Keratinocyte (primary cell): Measurements from ENCODE around the gene TFIP11. TPM values are rescaled to one million over a fixed set of nuclear protein-coding genes. Genes with fewer than 3 reads are reported as not detected.

ENCODE experiments used
- DNase-seq: peaks from one replicate; pipeline ENCODE4 v3.0.0-alpha.2; 2011; ENCODE audit warnings: low read depth, missing footprints, low spot score
- FAIRE-seq: peaks from 2 replicates; lab custom pipeline; 2011; peaks lifted over from hg19 to GRCh38; lab: Jason Lieb, UNC
- H2AFZ ChIP-seq: 2 replicates; pipeline ENCODE4 v1.6.0; 2012; ENCODE audit warnings: low read length, control low read depth, inconsistent platforms; ENCODE audit not compliant: control insufficient read depth
- H3K27ac ChIP-seq: 2 replicates; pipeline ENCODE4 v1.5.1; 2011; ENCODE audit warnings: low read length; ENCODE audit not compliant: control insufficient read depth, insufficient read depth
- H3K27me3 ChIP-seq: 3 replicates; pipeline ENCODE4 v1.6.0; 2011; ENCODE audit warnings: low read length; ENCODE audit not compliant: control insufficient read depth, insufficient read depth; ENCODE audit errors: extremely low read depth
- H3K36me3 ChIP-seq, 2 experiments: 2 replicates in 1 of 2; 3 replicates in 1 of 2; pipeline ENCODE4 v1.5.1; 2011; ENCODE audit warnings: low read length in 2 of 2, mild to moderate bottlenecking in 1 of 2; ENCODE audit not compliant: control insufficient read depth in 2 of 2, insufficient read depth in 2 of 2; ENCODE audit errors: extremely low read depth in 1 of 2
- H3K4me1 ChIP-seq: 3 replicates; pipeline ENCODE4 v1.5.1; 2011; ENCODE audit warnings: low read length; ENCODE audit not compliant: control insufficient read depth, insufficient read depth; ENCODE audit errors: extremely low read depth
- H3K4me2 ChIP-seq: 3 replicates; pipeline ENCODE4 v1.6.0; 2011; ENCODE audit warnings: low read depth, low read length; ENCODE audit not compliant: control insufficient read depth, insufficient read depth; ENCODE audit errors: extremely low read depth
- H3K4me3 ChIP-seq, 3 experiments: fragments of 200-600 bp in 1 of 3; sonication (generic) in 1 of 3; 2 replicates in 2 of 3; 3 replicates in 1 of 3; pipeline ENCODE4 v1.5.1; 2011 to 2016; ENCODE audit warnings: low read length in 3 of 3, mild to moderate bottlenecking in 3 of 3, control low read depth in 2 of 3, inconsistent platforms in 1 of 3, low read depth in 1 of 3, mixed read lengths in 1 of 3, mixed run types in 1 of 3, moderate library complexity in 1 of 3; ENCODE audit not compliant: control insufficient read depth in 2 of 3, insufficient read depth in 2 of 3; ENCODE audit errors: extremely low read depth in 1 of 3
- H3K79me2 ChIP-seq: 2 replicates; pipeline ENCODE4 v1.6.0; 2012; ENCODE audit warnings: low read length; ENCODE audit not compliant: control insufficient read depth, insufficient read depth
- H3K9ac ChIP-seq: 3 replicates; pipeline ENCODE4 v1.6.0; 2011; ENCODE audit warnings: low read length; ENCODE audit not compliant: control insufficient read depth, insufficient read depth; ENCODE audit errors: extremely low read depth
- H3K9me1 ChIP-seq: 3 replicates; pipeline ENCODE4 v1.6.0; 2011; ENCODE audit warnings: low read length; ENCODE audit not compliant: control insufficient read depth, insufficient read depth; ENCODE audit errors: extremely low read depth
- H3K9me3 ChIP-seq: 2 replicates; pipeline ENCODE4 v1.5.1; 2012; ENCODE audit warnings: low read depth, low read length; ENCODE audit not compliant: control insufficient read depth
- H4K20me1 ChIP-seq: 3 replicates; pipeline ENCODE4 v1.6.0; 2011; ENCODE audit warnings: low read length; ENCODE audit not compliant: control insufficient read depth, insufficient read depth; ENCODE audit errors: extremely low read depth
- EZH2 ChIP-seq: IDR thresholded peaks from one replicate; pipeline ENCODE4 v1.6.1; 2012; ENCODE audit warnings: inconsistent platforms, mild to moderate bottlenecking, low read length, moderate library complexity
- dilution Hi-C: fragments of 300-500 bp; cut with MboI; formaldehyde crosslinking; loops from one replicate; pipeline ENCODE4 v1.7.0; 2020; ENCODE audit warnings: low sequenced_read_pairs; ENCODE audit not compliant: extremely low pct_ligation_motif_present
- polyA plus RNA-seq, 5 experiments: library from polyadenylated mRNA; depleted of rRNA in 3 of 5; stranded (reverse) in 3 of 5; stranded (forward) in 1 of 5; unstranded in 1 of 5; fragments of >200 nt; gene quantifications; 1 replicate in 1 of 5; 2 replicates in 3 of 5; 3 replicates in 1 of 5; pipeline versions ENCODE4 v1.2.1 to v1.2.3, GENCODE V29; 2011 to 2012; ENCODE audit warnings: missing spikeins in 2 of 5, low read depth in 1 of 5, low replicate concordance in 1 of 5
- TF ChIP-seq, protein P1 (sequence below), 3 experiments: IDR thresholded peaks in 1 of 3; conservative IDR thresholded peaks in 1 of 3; optimal IDR thresholded peaks in 1 of 3; 2 replicates in 2 of 3; 3 replicates in 1 of 3; pipeline versions ENCODE3 to v1.5.1; 2011; ENCODE audit warnings: low read length in 3 of 3, mild to moderate bottlenecking in 3 of 3, moderate library complexity in 2 of 3, control low read depth in 1 of 3, inconsistent platforms in 1 of 3; ENCODE audit not compliant: insufficient read depth in 2 of 3; ENCODE audit errors: extremely low read depth in 1 of 3

Gene TFIP11
- polyA plus RNA-seq, 1 donor (not counting 4 experiments of a cell fraction or from before 2014, with no cell fraction given): 30.3 TPM

DNA sequence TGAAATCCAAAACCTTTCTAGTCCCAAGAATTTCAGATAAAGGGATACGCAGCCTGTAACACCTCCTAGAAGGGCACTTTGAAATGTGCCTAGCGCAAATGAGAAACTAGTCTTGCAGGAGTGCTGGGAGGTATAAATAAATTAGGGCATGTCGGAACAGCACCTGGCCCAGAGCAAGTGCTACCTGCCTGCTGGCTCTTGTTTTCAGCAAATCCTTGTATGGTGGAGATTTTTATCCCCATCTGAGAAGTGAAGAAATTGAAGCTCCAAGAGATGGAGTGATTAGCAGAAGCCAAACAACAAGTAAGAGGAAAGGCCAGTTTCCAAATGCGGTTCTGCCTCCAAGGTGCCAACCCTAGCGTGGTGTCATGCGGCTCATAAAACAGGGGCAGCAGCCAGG, 36.7 kb upstream of the TFIP11 start:
- DNase-seq (peak; percentile 85), FAIRE-seq (peak; percentile 96)
- peak overlapping the region; percentile 68 for H3K9ac ChIP-seq
- H3K27ac ChIP-seq: peak overlapping the region; percentile 84
- no peaks in the 10 kb centered on the region for H3K9me3 ChIP-seq
- H3K4me1 ChIP-seq: peaks cover 43% of the 10 kb centered on the region
- H3K27me3 ChIP-seq: no peaks in the 10 kb centered on the region
- no peak for TF ChIP-seq EZH2
- TF ChIP-seq, protein P1, sequence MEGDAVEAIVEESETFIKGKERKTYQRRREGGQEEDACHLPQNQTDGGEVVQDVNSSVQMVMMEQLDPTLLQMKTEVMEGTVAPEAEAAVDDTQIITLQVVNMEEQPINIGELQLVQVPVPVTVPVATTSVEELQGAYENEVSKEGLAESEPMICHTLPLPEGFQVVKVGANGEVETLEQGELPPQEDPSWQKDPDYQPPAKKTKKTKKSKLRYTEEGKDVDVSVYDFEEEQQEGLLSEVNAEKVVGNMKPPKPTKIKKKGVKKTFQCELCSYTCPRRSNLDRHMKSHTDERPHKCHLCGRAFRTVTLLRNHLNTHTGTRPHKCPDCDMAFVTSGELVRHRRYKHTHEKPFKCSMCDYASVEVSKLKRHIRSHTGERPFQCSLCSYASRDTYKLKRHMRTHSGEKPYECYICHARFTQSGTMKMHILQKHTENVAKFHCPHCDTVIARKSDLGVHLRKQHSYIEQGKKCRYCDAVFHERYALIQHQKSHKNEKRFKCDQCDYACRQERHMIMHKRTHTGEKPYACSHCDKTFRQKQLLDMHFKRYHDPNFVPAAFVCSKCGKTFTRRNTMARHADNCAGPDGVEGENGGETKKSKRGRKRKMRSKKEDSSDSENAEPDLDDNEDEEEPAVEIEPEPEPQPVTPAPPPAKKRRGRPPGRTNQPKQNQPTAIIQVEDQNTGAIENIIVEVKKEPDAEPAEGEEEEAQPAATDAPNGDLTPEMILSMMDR (optimal IDR thresholded peaks at IDR 0.05 in 1 of 3, IDR thresholded peaks at IDR 0.05 in 1 of 3, conservative IDR thresholded peaks at IDR 0.05 in 1 of 3; ENCODE audit: extremely low read depth in 1 of 3, insufficient read depth in 2 of 3, low read length in 3 of 3): no peak
- peak overlapping the region in 2 of 3 experiments; percentile 38 to 54 for H3K4me3 ChIP-seq
- peak overlapping the region; percentile 85 for H3K4me2 ChIP-seq
- dilution Hi-C loops: no loop called here
- H3K79me2 ChIP-seq: peaks cover 11% of the 10 kb centered on the region
- no peaks in the 10 kb centered on the region for H3K9me1 ChIP-seq
- peak overlapping the region; percentile 71 for H2AFZ ChIP-seq
- H4K20me1 ChIP-seq: no peaks in the 10 kb centered on the region
- no peaks in the 10 kb centered on the region for H3K36me3 ChIP-seq

DNA sequence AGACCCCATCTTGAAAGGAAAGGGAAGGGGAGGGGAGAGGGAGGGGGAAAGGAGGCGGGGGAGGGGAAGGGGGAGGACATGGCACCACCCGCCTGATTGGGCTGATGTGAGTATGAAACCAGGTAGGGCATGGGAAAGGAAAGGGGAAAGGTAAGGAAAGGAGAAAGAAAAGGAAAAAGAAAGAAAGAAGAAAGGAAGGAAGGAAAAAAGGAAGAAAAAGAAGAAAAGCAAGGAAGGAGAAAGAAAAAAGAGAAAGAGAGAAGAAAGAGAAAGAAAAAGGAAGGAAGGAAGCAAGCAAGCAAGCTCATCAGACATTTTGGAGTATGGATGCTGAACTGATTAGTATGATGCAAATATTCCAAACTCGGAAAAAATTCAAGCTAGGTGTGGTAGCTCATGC, 36.0 kb upstream of the TFIP11 start:
- no peak overlapping the region for H3K4me3 ChIP-seq

More for the DNA sequence above, 36.0 kb upstream of the TFIP11 start:
- H3K4me2 ChIP-seq: peak overlapping the region; percentile 85
- no peak overlapping the region for H2AFZ ChIP-seq
- dilution Hi-C loops: no loop called here
- peaks cover 8% of the 10 kb centered on the region for H3K79me2 ChIP-seq
- H3K27ac ChIP-seq: peak overlapping the region; percentile 84
- no peaks in the 10 kb centered on the region for H4K20me1 ChIP-seq
- FAIRE-seq: no peak
- peaks cover 36% of the 10 kb centered on the region for H3K4me1 ChIP-seq
- H3K36me3 ChIP-seq: peaks cover 0 to 2% of the 10 kb centered on the region in 2 experiments
- peak overlapping the region; percentile 68 for H3K9ac ChIP-seq
- no peaks in the 10 kb centered on the region for H3K9me1 ChIP-seq
- H3K9me3 ChIP-seq: no peaks in the 10 kb centered on the region
- TF ChIP-seq EZH2: no peak
- TF ChIP-seq, protein P1 (optimal IDR thresholded peaks at IDR 0.05 in 1 of 3, IDR thresholded peaks at IDR 0.05 in 1 of 3, conservative IDR thresholded peaks at IDR 0.05 in 1 of 3; ENCODE audit: extremely low read depth in 1 of 3, insufficient read depth in 2 of 3, low read length in 3 of 3): no peak
- no peak for DNase-seq
- no peaks in the 10 kb centered on the region for H3K27me3 ChIP-seq
